ENCODE results near the gene NMNAT2. TPM values are rescaled to one million over a fixed set of nuclear protein-coding genes. Genes with fewer than 3 reads are reported as not detected.

NMNAT2 gene
- total RNA-seq, 1 donor from 2014 or later = 0.62 TPM

- Histone ChIP-seq H3K4me1 (no peaks in the 10 kb centered on the region), H3K4me3 (no peak overlapping the region), H3K36me3 (no peaks in the 10 kb centered on the region), H3K9me3 (no peaks in the 10 kb centered on the region), H3K27me3 (ENCODE audit: low read depth) (no peaks in the 10 kb centered on the region), H3K27ac (no peak overlapping the region)
- ATAC-seq (no peak), DNase-seq (no peak)
- intact Hi-C loops (cut with DNase I) = no loop called here
- no peak for TF ChIP-seq CTCF (IDR thresholded peaks at IDR 0.05)
These were observed 109.5 kb downstream of the NMNAT2 start for GRCh38 chr1:183308719-183309118.

GRCh38 chr1:183306317-183307042, 111.7 kb downstream of the NMNAT2 start:
- Histone ChIP-seq H3K4me1 (no peaks in the 10 kb centered on the region), H3K27ac (no peak overlapping the region), H3K9me3 (no peaks in the 10 kb centered on the region), H3K4me3 (no peak overlapping the region), H3K27me3 (ENCODE audit: low read depth) (no peaks in the 10 kb centered on the region), H3K36me3 (no peaks in the 10 kb centered on the region)
- ATAC-seq (no peak), DNase-seq (no peak)
- peak; percentile 20 for TF ChIP-seq CTCF (IDR thresholded peaks at IDR 0.05)
- intact Hi-C loops (cut with DNase I) = no loop called here

GRCh38 chr1:183304440-183305107, 113.6 kb downstream of the NMNAT2 start:
- H3K9me3 ChIP-seq = no peaks in the 10 kb centered on the region
- H3K4me1 ChIP-seq = no peaks in the 10 kb centered on the region
- no peak overlapping the region for H3K4me3 ChIP-seq
- DNase-seq (no peak), ATAC-seq (no peak)
- TF ChIP-seq CTCF (IDR thresholded peaks at IDR 0.05) = no peak
- intact Hi-C loops (cut with DNase I) = no loop called here
- no peaks in the 10 kb centered on the region for H3K36me3 ChIP-seq
- H3K27me3 ChIP-seq (ENCODE audit: low read depth) = no peaks in the 10 kb centered on the region
- no peak overlapping the region for H3K27ac ChIP-seq

- no peak overlapping the region for H3K4me3 ChIP-seq
- DNase-seq (no peak), ATAC-seq (peak in 1 of 2 donors; percentile 23)
- H3K27me3 ChIP-seq (ENCODE audit: low read depth) = no peaks in the 10 kb centered on the region
- H3K36me3 ChIP-seq = no peaks in the 10 kb centered on the region
- H3K9me3 ChIP-seq = no peaks in the 10 kb centered on the region
- no peak for TF ChIP-seq CTCF (IDR thresholded peaks at IDR 0.05)
- H3K4me1 ChIP-seq = no peaks in the 10 kb centered on the region
- no peak overlapping the region for H3K27ac ChIP-seq
- intact Hi-C loops (cut with DNase I) = no loop called here
These were observed 114.3 kb downstream of the NMNAT2 start for GRCh38 chr1:183303901-183304300.

GRCh38 chr1:183303323-183303645, 114.9 kb downstream of the NMNAT2 start:
- Histone ChIP-seq H3K4me3 (no peak overlapping the region), H3K9me3 (no peaks in the 10 kb centered on the region), H3K4me1 (no peaks in the 10 kb centered on the region), H3K36me3 (no peaks in the 10 kb centered on the region), H3K27me3 (ENCODE audit: low read depth) (no peaks in the 10 kb centered on the region), H3K27ac (no peak overlapping the region)
- no peak for TF ChIP-seq CTCF (IDR thresholded peaks at IDR 0.05)
- DNase-seq (no peak), ATAC-seq (no peak)
- intact Hi-C loops (cut with DNase I) = no loop called here

Data from lower lobe of right lung (tissue), 2 donors.